Measurements from ENCODE around the gene ZC3H4.

GRCh38 chr19:47098608-47099007 is 15.0 kb downstream of the ZC3H4 start:
- TF ChIP-seq NANOG (IDR thresholded peaks at IDR 0.05; ENCODE audit: borderline replicate concordance): no peak
- TF ChIP-seq POLR2AphosphoS5 (IDR thresholded peaks at IDR 0.05; ENCODE audit: low read depth): no peak
- no peak for TF ChIP-seq JUNB (IDR thresholded peaks at IDR 0.05; ENCODE audit: unreplicated experiment)
- TF ChIP-seq REST (IDR thresholded peaks at IDR 0.05; ENCODE audit: unreplicated experiment): no peak
- no peak for TF ChIP-seq EZH2 (IDR thresholded peaks at IDR 0.05; ENCODE audit: low read depth, unreplicated experiment)
- TF ChIP-seq, protein P1, sequence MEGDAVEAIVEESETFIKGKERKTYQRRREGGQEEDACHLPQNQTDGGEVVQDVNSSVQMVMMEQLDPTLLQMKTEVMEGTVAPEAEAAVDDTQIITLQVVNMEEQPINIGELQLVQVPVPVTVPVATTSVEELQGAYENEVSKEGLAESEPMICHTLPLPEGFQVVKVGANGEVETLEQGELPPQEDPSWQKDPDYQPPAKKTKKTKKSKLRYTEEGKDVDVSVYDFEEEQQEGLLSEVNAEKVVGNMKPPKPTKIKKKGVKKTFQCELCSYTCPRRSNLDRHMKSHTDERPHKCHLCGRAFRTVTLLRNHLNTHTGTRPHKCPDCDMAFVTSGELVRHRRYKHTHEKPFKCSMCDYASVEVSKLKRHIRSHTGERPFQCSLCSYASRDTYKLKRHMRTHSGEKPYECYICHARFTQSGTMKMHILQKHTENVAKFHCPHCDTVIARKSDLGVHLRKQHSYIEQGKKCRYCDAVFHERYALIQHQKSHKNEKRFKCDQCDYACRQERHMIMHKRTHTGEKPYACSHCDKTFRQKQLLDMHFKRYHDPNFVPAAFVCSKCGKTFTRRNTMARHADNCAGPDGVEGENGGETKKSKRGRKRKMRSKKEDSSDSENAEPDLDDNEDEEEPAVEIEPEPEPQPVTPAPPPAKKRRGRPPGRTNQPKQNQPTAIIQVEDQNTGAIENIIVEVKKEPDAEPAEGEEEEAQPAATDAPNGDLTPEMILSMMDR (conservative IDR thresholded peaks at IDR 0.05; ENCODE audit: low read depth in 2 of 2): no peak
- no peak for TF ChIP-seq CREB1 (CRISPR knock-in tag; IDR thresholded peaks at IDR 0.05; ENCODE audit: low read depth)
- no peak for TF ChIP-seq ETS1 (IDR thresholded peaks at IDR 0.05)
- no peak for TF ChIP-seq ZNF331 (CRISPR knock-in tag; IDR thresholded peaks at IDR 0.05; ENCODE audit: low read depth)
- no peak for TF ChIP-seq EZH2phosphoT487 (IDR thresholded peaks at IDR 0.05; ENCODE audit: unreplicated experiment)
- TF ChIP-seq STAT1 (IDR thresholded peaks at IDR 0.05; ENCODE audit: unreplicated experiment): no peak
